ENCODE results near the gene PRRT4.

The PRRT4 gene

GRCh38 chr7:128361411-128362379 is at the start of gene PRRT4:
Gene PRRT4, minus strand, starts transcription at chr7:128361690.
- peak in 1 of 4 experiments; percentile 44 for DNase-seq

GRCh38 chr7:128410451-128410753 is 48.9 kb upstream of the PRRT4 start:
- DNase-seq: no peak

GRCh38 chr7:128409596-128410450 is 48.3 kb upstream of the PRRT4 start, which contains the start of gene IMPDH1:
Gene IMPDH1, minus strand, starts transcription at chr7:128409982. Its CDS starts 81 bp downstream, at chr7:128409901.
- DNase-seq: peak; percentile 56 to 83 (median 66)

GRCh38 chr7:128408709-128409595 is 47.5 kb upstream of the PRRT4 start:
- DNase-seq: no peak

- DNase-seq: no peak
Observed at GRCh38 chr7:128407751-128408708, 46.5 kb upstream of the PRRT4 start.

GRCh38 chr7:128407233-128407589 is 45.7 kb upstream of the PRRT4 start:
- no peak for DNase-seq

GRCh38 chr7:128406314-128407232 is 45.1 kb upstream of the PRRT4 start:
- DNase-seq: no peak

GRCh38 chr7:128405471-128406313 is 44.2 kb upstream of the PRRT4 start:
- DNase-seq: peak in 2 of 4 experiments; percentile 8 to 55

GRCh38 chr7:128404886-128405470 is 43.5 kb upstream of the PRRT4 start:
- DNase-seq: no peak

GRCh38 chr7:128404143-128404681 is 42.7 kb upstream of the PRRT4 start:
- DNase-seq: no peak

- DNase-seq: no peak
Observed at GRCh38 chr7:128403676-128404075, 42.2 kb upstream of the PRRT4 start.

- DNase-seq: no peak
Observed at GRCh38 chr7:128402356-128402755, 40.9 kb upstream of the PRRT4 start.

- DNase-seq: no peak
Observed at GRCh38 chr7:128400566-128400965, 39.1 kb upstream of the PRRT4 start.

- DNase-seq: no peak
Observed at GRCh38 chr7:128399991-128400390, 38.5 kb upstream of the PRRT4 start.

- DNase-seq: no peak
Observed at GRCh38 chr7:128398841-128399135, 37.3 kb upstream of the PRRT4 start.

- DNase-seq: peak in 2 of 4 experiments; percentile 14 to 23
Observed at GRCh38 chr7:128398016-128398840, 36.7 kb upstream of the PRRT4 start.

- no peak for DNase-seq
Observed at GRCh38 chr7:128396357-128396756, 34.9 kb upstream of the PRRT4 start.

GRCh38 chr7:128395748-128396147 is 34.3 kb upstream of the PRRT4 start:
- no peak for DNase-seq

All from activated naive CD4-positive, alpha-beta T cell (primary cell).